Measurements from ENCODE around the gene GOLT1B.

- TF ChIP-seq POLR2A (IDR thresholded peaks at IDR 0.05; ENCODE audit: low read depth, low read length), result no peak
- no peak for TF ChIP-seq TAF1 (IDR thresholded peaks at IDR 0.05; ENCODE audit: borderline replicate concordance, low read depth, low read length)
These were observed 45.8 kb downstream of the GOLT1B start for GRCh38 chr12:21547437-21547836.

All from GM12892 (cell line).